ENCODE results near the gene MAPKBP1. TPM values are rescaled to one million over a fixed set of nuclear protein-coding genes. Genes with fewer than 3 reads are reported as not detected.

The MAPKBP1 gene
- total RNA-seq, 4 donors from 2014 or later: 69.3 to 157 (median 81.6) TPM

DNA sequence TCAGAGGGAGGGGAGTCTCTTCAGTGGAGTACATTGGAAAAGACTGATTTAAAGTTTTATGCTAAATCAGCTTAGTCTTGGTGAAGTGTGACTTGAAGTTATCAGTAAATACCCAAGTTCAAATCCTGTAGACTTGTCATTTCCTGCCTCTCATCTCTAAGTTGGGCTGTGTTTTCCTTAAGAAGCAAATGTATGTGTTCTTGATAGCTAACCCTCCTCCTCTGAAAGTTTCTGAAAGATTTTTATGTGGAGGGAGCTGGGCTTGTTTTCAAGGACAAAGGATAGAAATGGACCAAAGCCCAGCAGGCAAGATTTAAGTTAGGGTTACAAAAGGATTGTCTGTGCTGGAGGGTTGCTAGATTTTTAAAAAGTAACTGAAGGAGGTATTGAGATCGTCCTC, 4.2 kb downstream of the MAPKBP1 start:
- H3K27ac ChIP-seq: no peak overlapping the region
- no peak for TF ChIP-seq EP300 (IDR thresholded peaks at IDR 0.05)
- no peak for TF ChIP-seq POLR2A (IDR thresholded peaks at IDR 0.05)
- TF ChIP-seq CTCF (IDR thresholded peaks at IDR 0.05): no peak
- no peak for TF ChIP-seq POLR2AphosphoS5 (IDR thresholded peaks at IDR 0.05)
- 54% methylated on average over 1 of the region's 1 CpG for WGBS

GRCh38 chr15:41779662-41780157, 5.4 kb downstream of the MAPKBP1 start:
- no peak for TF ChIP-seq EP300 (IDR thresholded peaks at IDR 0.05)
- no peak for TF ChIP-seq POLR2A (IDR thresholded peaks at IDR 0.05)
- no peak for TF ChIP-seq CTCF (IDR thresholded peaks at IDR 0.05)
- no peak for TF ChIP-seq POLR2AphosphoS5 (IDR thresholded peaks at IDR 0.05)
- no peak overlapping the region for H3K27ac ChIP-seq
- no peaks in the 10 kb centered on the region for H3K36me3 ChIP-seq
- H3K9me3 ChIP-seq: no peaks in the 10 kb centered on the region
- H3K27me3 ChIP-seq: no peaks in the 10 kb centered on the region
- DNase-seq (ENCODE audit: low spot score in 2 of 2): no peak
- H3K4me1 ChIP-seq: peaks cover 74% of the 10 kb centered on the region
- 54% methylated on average over 4 of the region's 4 CpGs for WGBS
- no peak overlapping the region for H3K4me3 ChIP-seq

More for the DNA sequence above, 4.2 kb downstream of the MAPKBP1 start:
- no peak overlapping the region for H3K4me3 ChIP-seq
- no peaks in the 10 kb centered on the region for H3K9me3 ChIP-seq
- H3K36me3 ChIP-seq: no peaks in the 10 kb centered on the region
- no peaks in the 10 kb centered on the region for H3K27me3 ChIP-seq
- peaks cover 77% of the 10 kb centered on the region for H3K4me1 ChIP-seq
- DNase-seq (ENCODE audit: low spot score in 2 of 2): no peak

GRCh38 chr15:41780266-41780665, 6.0 kb downstream of the MAPKBP1 start:
- TF ChIP-seq CTCF (IDR thresholded peaks at IDR 0.05) (no peak), POLR2A (IDR thresholded peaks at IDR 0.05) (no peak), EP300 (IDR thresholded peaks at IDR 0.05) (no peak), POLR2AphosphoS5 (IDR thresholded peaks at IDR 0.05) (no peak)
- peaks cover 73% of the 10 kb centered on the region for H3K4me1 ChIP-seq
- H3K27ac ChIP-seq: no peak overlapping the region
- no peaks in the 10 kb centered on the region for H3K27me3 ChIP-seq
- H3K9me3 ChIP-seq: no peaks in the 10 kb centered on the region
- 28% methylated on average over 2 of the region's 2 CpGs for WGBS
- H3K36me3 ChIP-seq: no peaks in the 10 kb centered on the region
- no peak overlapping the region for H3K4me3 ChIP-seq
- DNase-seq (ENCODE audit: low spot score in 2 of 2): no peak

DNA sequence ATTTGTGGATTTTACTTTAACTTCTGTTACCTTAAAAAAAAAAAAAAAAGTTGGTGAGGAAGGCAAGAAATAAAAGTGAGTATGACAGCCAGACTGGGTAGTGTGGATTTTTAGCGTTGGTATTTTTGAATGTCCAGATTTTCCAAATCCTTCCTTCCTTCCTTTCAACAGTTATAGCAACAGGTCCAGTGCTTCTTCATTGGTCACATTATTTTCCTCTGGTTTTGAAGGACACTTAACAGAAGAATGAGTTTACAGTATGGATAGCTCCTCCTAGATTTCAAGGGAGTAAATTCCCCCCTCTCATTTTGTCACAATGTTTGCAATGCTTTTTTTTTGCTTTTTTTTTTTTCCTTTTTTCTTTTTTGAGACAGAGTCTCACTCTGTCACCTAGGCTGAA, 6.4 kb downstream of the MAPKBP1 start:
- Histone ChIP-seq H3K4me3 (no peak overlapping the region), H3K27ac (no peak overlapping the region), H3K4me1 (peaks cover 68% of the 10 kb centered on the region), H3K27me3 (no peaks in the 10 kb centered on the region), H3K9me3 (no peaks in the 10 kb centered on the region), H3K36me3 (no peaks in the 10 kb centered on the region)
- no peak for DNase-seq (ENCODE audit: low spot score in 2 of 2)
- 36% methylated on average over 1 of the region's 1 CpG for WGBS
- TF ChIP-seq CTCF (IDR thresholded peaks at IDR 0.05) (no peak), POLR2AphosphoS5 (IDR thresholded peaks at IDR 0.05) (no peak), EP300 (IDR thresholded peaks at IDR 0.05) (no peak), POLR2A (IDR thresholded peaks at IDR 0.05) (no peak)

DNA sequence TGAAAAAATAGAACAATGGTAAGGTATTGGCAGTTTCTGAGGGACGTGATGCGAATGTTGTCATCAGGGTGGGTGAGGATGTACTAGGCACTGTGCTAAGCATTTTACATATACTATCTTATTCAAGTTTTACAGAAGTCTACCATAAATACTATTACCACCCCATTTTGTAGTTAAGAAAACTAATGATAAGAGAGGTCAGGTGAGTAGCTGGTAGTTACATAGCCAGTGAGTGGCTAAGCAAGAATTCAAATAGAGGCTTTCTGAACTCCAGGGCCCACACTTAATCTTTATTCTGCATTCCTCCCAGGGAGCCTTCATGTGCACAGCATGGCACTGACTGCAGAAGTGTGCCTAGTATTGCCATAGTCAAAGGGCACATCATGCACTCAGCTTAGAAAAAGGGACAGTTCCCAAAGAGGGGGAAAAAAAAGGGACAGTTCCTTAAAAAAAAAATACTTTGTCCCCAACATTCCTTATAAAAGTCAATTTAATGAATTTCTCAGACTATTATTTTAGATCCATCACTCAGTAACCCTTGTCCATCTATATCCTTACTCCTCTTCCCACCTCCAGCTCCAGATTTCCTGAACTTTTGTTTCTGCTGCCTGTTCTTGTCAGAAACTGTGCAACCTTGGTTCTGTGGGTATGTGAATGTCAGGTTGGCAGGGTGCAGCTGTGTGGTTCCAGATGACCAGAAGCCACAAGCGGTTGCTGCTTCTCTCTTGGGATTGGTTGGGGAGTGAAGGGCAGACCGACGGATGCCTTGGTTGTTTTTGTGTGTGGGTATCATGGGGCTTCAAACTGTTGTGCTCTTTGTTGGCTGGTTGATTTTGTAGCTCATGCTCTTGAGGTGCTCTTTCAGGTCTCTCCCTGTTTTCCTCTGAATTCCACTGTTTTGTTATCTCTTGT, 8.3 kb downstream of the MAPKBP1 start:
- DNase-seq (ENCODE audit: low spot score in 2 of 2): no peak
- 92% methylated on average over 5 of the region's 5 CpGs for WGBS
- Histone ChIP-seq H3K27me3 (no peaks in the 10 kb centered on the region), H3K9me3 (no peaks in the 10 kb centered on the region), H3K4me3 (no peak overlapping the region), H3K36me3 (no peaks in the 10 kb centered on the region), H3K27ac (no peak overlapping the region), H3K4me1 (peaks cover 57% of the 10 kb centered on the region)
- TF ChIP-seq EP300 (IDR thresholded peaks at IDR 0.05) (no peak), POLR2AphosphoS5 (IDR thresholded peaks at IDR 0.05) (no peak), POLR2A (IDR thresholded peaks at IDR 0.05) (no peak), CTCF (IDR thresholded peaks at IDR 0.05) (no peak)
